ENCODE data around the gene SDHB.
"Not testable (repeated sequence)": the region's sequence is repeated elsewhere in the genome, so short reads cannot be mapped to it uniquely, and the experiment has no call there.

Gene SDHB

GRCh38 chr1:17071794-17072193 is 18.0 kb upstream of the SDHB start:
- no peak for DNase-seq

- DNase-seq = no peak
Measured at GRCh38 chr1:17070163-17070525, 16.3 kb upstream of the SDHB start.

- no peak for DNase-seq
Measured at GRCh38 chr1:17069452-17070162, 15.8 kb upstream of the SDHB start.

GRCh38 chr1:17068789-17069188 is 15.0 kb upstream of the SDHB start:
- no peak for DNase-seq

GRCh38 chr1:17067465-17068240 is 13.8 kb upstream of the SDHB start:
- no peak for DNase-seq

- DNase-seq = no peak
Measured at GRCh38 chr1:17067069-17067426, 13.2 kb upstream of the SDHB start.

- DNase-seq = no peak
Measured at GRCh38 chr1:17066361-17067068, 12.7 kb upstream of the SDHB start.

GRCh38 chr1:17065666-17066065 is 11.8 kb upstream of the SDHB start:
- no peak for DNase-seq

- not testable (repeated sequence) for DNase-seq
Measured at GRCh38 chr1:17062751-17063150, 8.9 kb upstream of the SDHB start.

- DNase-seq = no peak
Measured at GRCh38 chr1:17061892-17062291, 8.1 kb upstream of the SDHB start.

- no peak for DNase-seq
Measured at GRCh38 chr1:17061486-17061885, 7.7 kb upstream of the SDHB start.

- DNase-seq = no peak
Measured at GRCh38 chr1:17060306-17060749, 6.5 kb upstream of the SDHB start.

- DNase-seq = no peak
Measured at GRCh38 chr1:17059391-17060305, 5.8 kb upstream of the SDHB start.

- DNase-seq = no peak
Measured at GRCh38 chr1:17056551-17056950, 2.7 kb upstream of the SDHB start.

- no peak for DNase-seq
Measured at GRCh38 chr1:17055801-17056200, 2.0 kb upstream of the SDHB start.

- DNase-seq = no peak
Measured at GRCh38 chr1:17053086-17053684, 647 bp downstream of the SDHB start.

- no peak for DNase-seq
Measured at GRCh38 chr1:17052641-17053040, 1.2 kb downstream of the SDHB start.

GRCh38 chr1:17052038-17052437 is 1.8 kb downstream of the SDHB start:
- no peak for DNase-seq

- DNase-seq = no peak
Measured at GRCh38 chr1:17047924-17048323, 5.9 kb downstream of the SDHB start.

- no peak for DNase-seq
Measured at GRCh38 chr1:17046334-17046657, 7.5 kb downstream of the SDHB start.

- DNase-seq = no peak
Measured at GRCh38 chr1:17045634-17046333, 8.0 kb downstream of the SDHB start.

- DNase-seq = no peak
Measured at GRCh38 chr1:17045150-17045549, 8.7 kb downstream of the SDHB start.
